Breast epithelium (tissue), 3 donors: ENCODE results near the gene ZNRF2.

Experiments
- POLR2AphosphoS5 ChIP-seq, 3 donors: sonication (generic); formaldehyde crosslinking; IDR thresholded peaks; one replicate each; pipeline ENCODE4 v1.6.1; 2017; ENCODE audit warnings: antibody characterized with exemption in 3 of 3
- TF ChIP-seq, protein P1 (sequence below), 3 donors: fragments of 450-650 bp; IDR thresholded peaks; one replicate each; pipeline ENCODE4 v1.5.1; 2016 to 2017; ENCODE audit warnings: antibody characterized with exemption in 3 of 3, mild to moderate bottlenecking in 3 of 3, moderate library complexity in 3 of 3

DNA sequence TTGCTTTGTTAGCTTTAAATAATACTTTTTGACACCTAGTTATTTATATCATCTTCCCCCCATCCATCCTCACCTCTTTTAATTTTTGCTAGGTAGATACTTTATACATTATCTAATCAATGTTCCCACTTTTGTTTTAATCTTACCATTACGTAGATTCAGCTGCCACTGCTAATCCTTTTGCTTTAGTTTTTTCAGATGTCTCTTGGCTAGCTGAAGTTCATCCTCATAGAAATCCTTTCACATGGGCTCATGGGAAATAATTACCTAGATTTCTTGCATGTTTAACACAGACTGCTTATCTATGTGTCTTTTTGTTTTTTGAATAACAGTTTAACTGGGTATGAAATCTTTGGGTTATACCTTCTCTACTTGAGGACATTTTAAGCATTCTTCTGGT, 60.1 kb downstream of the ZNRF2 start:
- TF ChIP-seq, protein P1, sequence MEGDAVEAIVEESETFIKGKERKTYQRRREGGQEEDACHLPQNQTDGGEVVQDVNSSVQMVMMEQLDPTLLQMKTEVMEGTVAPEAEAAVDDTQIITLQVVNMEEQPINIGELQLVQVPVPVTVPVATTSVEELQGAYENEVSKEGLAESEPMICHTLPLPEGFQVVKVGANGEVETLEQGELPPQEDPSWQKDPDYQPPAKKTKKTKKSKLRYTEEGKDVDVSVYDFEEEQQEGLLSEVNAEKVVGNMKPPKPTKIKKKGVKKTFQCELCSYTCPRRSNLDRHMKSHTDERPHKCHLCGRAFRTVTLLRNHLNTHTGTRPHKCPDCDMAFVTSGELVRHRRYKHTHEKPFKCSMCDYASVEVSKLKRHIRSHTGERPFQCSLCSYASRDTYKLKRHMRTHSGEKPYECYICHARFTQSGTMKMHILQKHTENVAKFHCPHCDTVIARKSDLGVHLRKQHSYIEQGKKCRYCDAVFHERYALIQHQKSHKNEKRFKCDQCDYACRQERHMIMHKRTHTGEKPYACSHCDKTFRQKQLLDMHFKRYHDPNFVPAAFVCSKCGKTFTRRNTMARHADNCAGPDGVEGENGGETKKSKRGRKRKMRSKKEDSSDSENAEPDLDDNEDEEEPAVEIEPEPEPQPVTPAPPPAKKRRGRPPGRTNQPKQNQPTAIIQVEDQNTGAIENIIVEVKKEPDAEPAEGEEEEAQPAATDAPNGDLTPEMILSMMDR (IDR thresholded peaks at IDR 0.05), result no peak
- no peak for TF ChIP-seq POLR2AphosphoS5 (IDR thresholded peaks at IDR 0.05)
